K562 treated with DMSO at 1 percent for 12 hours (cell line): Measurements from ENCODE around the gene GABRA1. TPM values are rescaled to one million over a fixed set of nuclear protein-coding genes. Genes with fewer than 3 reads are reported as not detected.

Source experiments
- total RNA-seq: library from RNA; unstranded; fragments of 300-600 nt; gene quantifications from 2 replicates; pipeline ENCODE4 v1.2.3, GENCODE V29; 2022; ENCODE audit not compliant: insufficient read depth

Gene GABRA1
- total RNA-seq: not detected in 2 replicates

DNA sequence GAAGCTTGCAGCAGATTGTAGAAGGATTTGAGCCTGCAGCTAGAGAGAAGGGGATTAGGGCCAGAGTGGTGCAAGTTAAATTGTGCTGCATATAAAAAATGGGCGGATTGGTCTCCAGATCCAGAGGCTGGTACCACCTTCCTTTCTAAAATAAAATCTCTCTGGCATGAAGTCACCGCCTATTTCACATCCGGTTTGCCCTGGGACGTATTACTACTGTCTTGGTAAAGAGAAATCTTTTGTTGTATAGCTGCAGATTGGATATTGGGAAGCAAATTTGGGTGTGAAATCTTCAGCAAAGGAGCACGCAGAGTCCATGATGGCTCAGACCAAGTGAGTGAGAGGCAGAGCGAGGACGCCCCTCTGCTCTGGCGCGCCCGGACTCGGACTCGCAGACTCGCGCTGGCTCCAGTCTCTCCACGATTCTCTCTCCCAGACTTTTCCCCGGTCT lies at the start of gene GABRA1:
TSS of gene GABRA1 (plus strand) at position 180 of the 451 bp plus-strand sequence. CDS start 2,691 bp downstream, outside the sequence.

Other genes starting within 250 kb of the GABRA1 start
- gene GABRA6, start 162.4 kb upstream of the GABRA1 start, total RNA-seq: not detected in 2 replicates
- gene GABRG2, start 219.7 kb downstream of the GABRA1 start, total RNA-seq: 0.21 TPM in 1 of 2 replicates, not detected in the other